ENCODE results near the gene UGT1A9. TPM values are rescaled to one million over a fixed set of nuclear protein-coding genes. Genes with fewer than 3 reads are reported as not detected.
"Not testable (repeated sequence)": the region's sequence is repeated elsewhere in the genome, so short reads cannot be mapped to it uniquely, and the experiment has no call there.

The UGT1A9 gene
- total RNA-seq, 1 donor from 2014 or later, result not detected

DNA sequence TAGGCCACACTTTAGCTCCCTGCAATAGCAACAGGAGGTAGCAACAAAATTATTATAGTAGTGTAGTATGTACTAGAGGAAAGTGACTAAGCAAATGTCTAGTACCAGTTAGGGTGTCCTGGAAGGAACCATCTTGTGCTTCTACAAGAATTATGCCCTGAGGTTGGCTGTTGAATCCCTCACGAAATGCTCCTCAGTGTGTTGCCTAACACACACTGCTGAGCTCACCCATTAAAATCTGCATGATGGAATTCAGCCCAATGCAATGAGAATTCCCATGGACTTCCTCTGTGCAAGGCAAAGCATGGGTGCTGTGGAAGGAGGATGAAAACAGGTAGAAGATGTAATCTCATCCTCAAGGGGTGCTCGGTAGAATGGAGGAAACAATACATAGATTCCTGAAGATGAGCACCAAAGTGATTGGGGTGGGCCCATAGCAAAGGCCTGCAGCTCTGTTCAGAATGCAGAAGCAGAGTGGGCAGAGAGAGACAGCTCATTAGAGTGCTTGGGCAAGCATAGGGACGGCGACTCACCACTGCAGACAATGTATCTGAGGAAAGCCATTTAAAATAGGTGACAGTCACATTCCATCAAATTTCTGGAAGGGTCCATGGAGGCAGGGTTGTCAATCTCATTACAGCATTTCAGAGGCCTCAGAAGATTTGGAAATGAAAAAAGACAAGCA, 8.8 kb downstream of the UGT1A9 start:
- no peak for DNase-seq (ENCODE audit: low spot score)

DNA sequence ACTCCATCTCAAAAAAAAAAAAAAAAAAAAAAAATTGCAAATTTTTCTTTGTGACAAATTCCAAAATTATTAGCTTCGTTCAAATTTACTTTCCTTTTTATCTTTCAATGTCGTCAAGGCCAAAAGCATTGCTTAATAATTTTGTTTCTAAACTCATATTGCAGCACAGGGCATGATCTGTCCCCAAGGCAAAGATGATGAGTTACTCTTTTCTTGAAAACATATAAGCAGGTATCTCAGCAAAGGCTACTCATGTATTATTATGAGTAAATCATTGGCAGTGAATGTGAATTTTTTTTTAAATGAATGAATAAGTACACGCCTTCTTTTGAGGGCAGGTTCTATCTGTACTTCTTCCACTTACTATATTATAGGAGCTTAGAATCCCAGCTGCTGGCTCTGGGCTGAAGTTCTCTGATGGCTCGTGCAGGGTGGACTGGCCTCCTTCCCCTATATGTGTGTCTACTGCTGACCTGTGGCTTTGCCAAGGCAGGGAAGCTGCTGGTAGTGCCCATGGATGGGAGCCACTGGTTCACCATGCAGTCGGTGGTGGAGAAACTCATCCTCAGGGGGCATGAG, 9.9 kb downstream of the UGT1A9 start, which contains the start of gene UGT1A7:
Gene UGT1A7, plus strand, starts transcription at position 381 of the 579 bp plus-strand sequence. Its CDS starts 37 bp downstream, at position 418.
- no peak for DNase-seq (ENCODE audit: low spot score)

DNA sequence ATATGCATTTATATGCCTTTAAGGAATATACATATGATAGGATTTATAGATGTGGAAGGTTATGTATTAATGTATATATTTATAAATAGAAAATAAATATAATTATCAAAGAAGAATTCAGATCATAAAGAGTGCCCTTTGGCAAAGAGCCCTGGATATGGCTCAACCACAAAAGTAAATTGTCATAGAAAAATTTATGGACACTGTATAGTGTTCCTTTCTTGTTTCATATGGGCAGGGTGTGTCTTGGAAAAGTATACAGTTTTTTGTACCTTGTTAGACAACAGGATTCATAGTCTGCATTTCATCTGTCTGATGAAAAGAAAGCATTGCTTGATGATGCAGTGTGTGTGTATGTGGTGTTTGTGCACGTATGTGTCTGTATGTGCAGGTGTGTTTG, 12.9 kb downstream of the UGT1A9 start:
- no peak for DNase-seq (ENCODE audit: low spot score)

- no peak for DNase-seq (ENCODE audit: low spot score)
Measured at GRCh38 chr2:233686928-233687327, 15.2 kb downstream of the UGT1A9 start.

- DNase-seq (ENCODE audit: low spot score), result no peak
Measured at GRCh38 chr2:233688341-233688740, 16.6 kb downstream of the UGT1A9 start.

DNA sequence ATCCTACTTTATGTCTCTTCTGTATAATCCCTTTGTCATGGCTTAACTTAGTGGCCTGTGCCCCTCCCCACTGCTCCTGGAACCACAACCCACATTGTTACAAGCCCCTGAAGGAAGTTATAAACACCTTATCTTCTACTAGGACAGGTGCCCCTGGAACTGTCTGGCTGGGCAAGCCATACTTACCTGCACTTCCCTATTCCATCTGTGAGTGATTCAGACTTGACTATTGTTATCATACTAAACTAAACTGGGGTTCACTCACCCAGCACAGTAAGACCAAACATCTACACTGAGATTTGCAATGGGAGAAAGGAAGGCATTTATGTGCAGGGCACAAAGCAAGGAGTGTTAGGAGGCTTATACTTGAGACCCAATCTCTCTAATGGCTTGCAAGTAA, 17.3 kb downstream of the UGT1A9 start:
- DNase-seq (ENCODE audit: low spot score), result no peak

DNA sequence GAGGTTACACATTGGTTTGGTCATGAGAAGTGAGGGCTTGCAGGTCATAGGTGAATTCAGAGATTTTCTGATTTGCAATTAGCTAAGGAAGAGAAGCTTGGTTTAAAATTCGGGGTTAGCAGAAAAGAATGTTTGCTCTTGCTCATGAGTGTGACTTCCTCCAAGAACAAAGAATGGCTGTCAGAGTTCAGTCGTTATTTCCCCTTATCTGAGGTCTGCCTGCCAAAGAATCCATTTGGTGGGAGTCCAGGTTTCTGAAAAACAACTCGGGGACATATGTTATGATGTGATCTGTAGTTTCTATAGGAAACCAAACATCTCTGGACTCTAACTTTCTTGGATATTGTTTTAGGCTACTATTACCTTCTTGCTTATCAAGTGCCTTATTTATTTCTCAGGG, 17.8 kb downstream of the UGT1A9 start:
- no peak for DNase-seq (ENCODE audit: low spot score)

DNA sequence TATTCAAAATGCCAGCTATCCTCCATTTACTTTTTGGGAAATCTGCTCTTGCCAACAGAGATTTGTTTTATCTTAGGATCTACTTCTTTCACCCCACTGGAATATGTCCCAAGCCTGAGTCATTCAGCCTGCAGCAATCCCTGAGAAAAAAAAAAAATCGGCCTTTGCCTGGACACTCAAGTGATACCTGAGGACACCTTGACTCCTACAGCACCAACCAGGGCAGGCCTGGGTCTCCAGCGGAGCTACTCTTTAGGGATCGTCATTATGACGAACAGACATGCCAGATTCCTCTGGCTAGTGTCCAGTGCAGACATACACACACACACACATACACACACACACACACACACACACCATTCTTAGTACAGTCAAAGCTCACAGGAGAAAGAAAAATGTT, 18.7 kb downstream of the UGT1A9 start:
- DNase-seq (ENCODE audit: low spot score), result no peak

GRCh38 chr2:233691443-233692433, 20.0 kb downstream of the UGT1A9 start:
- DNase-seq (ENCODE audit: low spot score), result no peak

DNA sequence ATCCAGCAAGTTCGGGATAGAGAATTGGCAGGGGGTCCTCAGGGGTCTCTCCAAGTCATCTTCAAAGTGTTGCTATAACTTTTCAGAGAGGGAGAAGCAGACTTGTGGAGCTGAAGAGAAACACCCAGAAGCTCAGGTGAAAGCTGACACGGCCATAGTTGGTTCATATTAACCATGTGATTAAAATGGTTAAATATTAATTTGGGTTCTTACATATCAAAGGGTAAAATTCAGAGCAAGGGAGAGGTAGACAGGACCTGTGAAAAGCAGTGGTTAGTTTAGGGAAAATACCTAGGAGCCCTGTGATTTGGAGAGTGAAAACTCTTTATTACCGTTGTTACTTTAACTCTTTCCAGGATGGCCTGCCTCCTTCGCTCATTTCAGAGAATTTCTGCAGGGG, 20.9 kb downstream of the UGT1A9 start, which contains the start of gene UGT1A6:
Gene UGT1A6, plus strand, starts transcription at position 243 of the 400 bp plus-strand sequence. Its CDS starts 115 bp downstream, at position 358.
- no peak for DNase-seq (ENCODE audit: low spot score)

- no peak for DNase-seq (ENCODE audit: low spot score)
Measured at GRCh38 chr2:233693963-233694362, 22.3 kb downstream of the UGT1A9 start.

- DNase-seq (ENCODE audit: low spot score), result no peak
Measured at GRCh38 chr2:233698740-233699139, 27.0 kb downstream of the UGT1A9 start.

- DNase-seq (ENCODE audit: low spot score), result no peak
Measured at GRCh38 chr2:233699424-233700027, 27.8 kb downstream of the UGT1A9 start.

DNA sequence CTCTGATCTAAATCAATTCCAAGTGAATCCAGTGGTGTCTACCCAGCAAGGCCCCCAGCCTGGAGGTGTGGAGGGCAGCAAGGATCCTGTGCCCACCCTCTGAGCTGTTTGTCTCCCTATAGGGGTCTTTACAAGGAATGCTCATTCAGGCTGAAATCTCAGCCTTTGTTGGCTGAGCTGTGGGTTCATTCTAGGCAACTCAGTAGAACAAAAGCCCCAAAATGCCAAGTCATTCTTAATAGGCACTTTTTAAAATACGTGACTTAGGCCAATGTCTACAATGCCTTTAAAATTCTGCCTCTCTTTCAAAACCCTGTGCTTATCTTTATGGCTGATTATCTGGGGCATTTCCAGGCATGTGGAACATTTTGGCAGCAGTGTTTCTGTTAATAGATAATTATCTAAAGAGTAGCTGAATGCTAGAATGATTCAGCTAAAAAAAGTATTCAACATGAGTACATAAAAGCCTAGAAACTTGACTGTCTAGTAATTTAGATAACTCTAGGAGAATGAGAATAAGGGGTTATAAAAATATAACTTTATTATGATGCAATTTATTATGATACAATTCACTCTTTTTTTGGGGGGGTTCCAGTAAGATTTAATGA, 28.4 kb downstream of the UGT1A9 start:
- no peak for DNase-seq (ENCODE audit: low spot score)

- DNase-seq (ENCODE audit: low spot score), result not testable (repeated sequence)
Measured at GRCh38 chr2:233700842-233701241, 29.1 kb downstream of the UGT1A9 start.

GRCh38 chr2:233702238-233702637, 30.5 kb downstream of the UGT1A9 start:
- DNase-seq (ENCODE audit: low spot score), result no peak

- DNase-seq (ENCODE audit: low spot score), result no peak
Measured at GRCh38 chr2:233705911-233706506, 34.3 kb downstream of the UGT1A9 start.

DNA sequence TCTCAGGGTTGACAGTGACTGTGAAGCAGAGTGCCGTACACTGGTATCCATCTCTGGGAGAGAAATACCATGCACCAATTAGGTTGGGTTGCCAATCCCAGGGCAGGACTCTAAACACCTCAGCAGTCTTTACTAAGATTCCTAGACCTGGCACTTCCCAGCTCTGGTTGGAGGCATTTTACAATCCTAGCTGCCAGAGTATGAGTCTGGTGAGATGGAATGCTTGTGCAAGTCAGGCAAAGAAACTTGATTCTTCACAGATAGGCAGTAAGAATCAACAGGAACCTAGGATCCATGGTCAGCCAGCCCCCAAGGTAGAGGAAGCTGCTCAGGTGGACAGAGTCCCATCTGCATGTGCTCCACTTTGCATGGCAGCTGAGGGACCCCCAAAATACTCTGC, 35.0 kb downstream of the UGT1A9 start:
- DNase-seq (ENCODE audit: low spot score), result no peak

DNA sequence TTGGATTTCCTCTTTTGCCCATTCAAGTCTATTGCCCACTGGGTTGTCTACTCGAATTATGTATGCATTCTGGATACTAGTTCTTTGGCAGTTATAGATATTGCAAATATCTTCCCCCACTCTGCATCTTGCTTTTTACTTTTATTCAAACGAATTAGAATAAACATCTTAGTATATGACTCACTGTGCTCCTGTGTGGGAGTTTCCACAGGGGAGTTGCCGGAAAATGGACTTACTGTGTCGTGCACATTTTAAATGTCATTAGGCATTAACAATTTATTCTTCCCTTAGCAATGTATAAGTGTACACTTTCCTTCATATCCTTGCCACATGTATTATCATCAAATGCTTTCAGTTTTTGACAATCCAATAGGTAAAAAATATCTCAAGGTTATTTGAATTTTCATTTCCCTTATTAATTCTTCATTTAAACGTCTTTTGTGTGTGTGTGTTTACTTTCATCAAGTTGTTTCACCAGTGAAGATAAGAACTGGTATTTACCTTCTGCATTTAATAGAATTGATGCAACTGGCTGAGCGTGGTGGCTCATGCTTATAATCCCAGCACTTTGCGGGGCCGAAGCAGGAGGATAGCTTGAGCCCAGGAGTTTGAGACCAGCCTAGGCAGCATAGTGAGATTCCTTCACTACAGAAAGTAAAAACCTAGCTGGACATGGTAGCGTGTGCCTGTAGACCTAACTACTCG, 36.4 kb downstream of the UGT1A9 start:
- no peak for DNase-seq (ENCODE audit: low spot score)

- DNase-seq (ENCODE audit: low spot score), result no peak
Measured at GRCh38 chr2:233708942-233709341, 37.2 kb downstream of the UGT1A9 start.

Data from mesenteric fat pad (tissue), 1 donor.